H1 (cell line): ENCODE measurements around the gene ATP5F1E. TPM values are rescaled to one million over a fixed set of nuclear protein-coding genes. Genes with fewer than 3 reads are reported as not detected.

Experiments
- CTCF ChIA-PET: fragments of 300-600 bp; sonication (Branson Sonifier 250); formaldehyde crosslinking; loops from one replicate; lab custom pipeline; 2021; ENCODE audit not compliant: partially characterized antibody; lab: Charles Lee
- POLR2A ChIA-PET: fragments of 300-600 bp; sonication (Branson Sonifier 250); formaldehyde crosslinking; loops from one replicate; lab custom pipeline; 2021; ENCODE audit warnings: inconsistent platforms; ENCODE audit not compliant: partially characterized antibody; lab: Charles Lee
- DNase-seq, 2 experiments: peaks; one replicate each; pipeline versions ENCODE4 v3.0.0 to v3.0.0-alpha.2; 2010 to 2022; ENCODE audit warnings: low spot score in 2 of 2, low read depth in 1 of 2, mixed read lengths in 1 of 2
- FAIRE-seq: peaks from 2 replicates; lab custom pipeline; 2011; peaks lifted over from hg19 to GRCh38; lab: Jason Lieb, UNC
- H2AFZ ChIP-seq: 2 replicates; pipeline ENCODE4 v1.8.1; 2012; ENCODE audit warnings: low read length, inconsistent platforms
- H2AK5ac ChIP-seq: 2 replicates; pipeline ENCODE4 v1.6.1; 2013; ENCODE audit warnings: low read depth, low read length
- H2BK120ac ChIP-seq: replicated peaks from 2 replicates; pipeline ENCODE3; 2013; ENCODE audit warnings: low read depth, low read length, inconsistent platforms
- H2BK12ac ChIP-seq: 2 replicates; pipeline ENCODE4 v1.6.1; 2013; ENCODE audit warnings: low read depth, low read length
- H2BK15ac ChIP-seq: 2 replicates; pipeline ENCODE4 v1.6.1; 2013; ENCODE audit warnings: low read length
- H2BK20ac ChIP-seq: 2 replicates; pipeline ENCODE4 v1.6.1; 2013; ENCODE audit warnings: low read length
- H2BK5ac ChIP-seq: 2 replicates; pipeline ENCODE4 v1.6.1; 2013; ENCODE audit warnings: low read depth, low read length
- H3K14ac ChIP-seq: 2 replicates; pipeline ENCODE4 v1.6.1; 2013; ENCODE audit warnings: inconsistent platforms; ENCODE audit not compliant: insufficient read length
- H3K18ac ChIP-seq: 2 replicates; pipeline ENCODE4 v1.6.1; 2013; ENCODE audit warnings: low read length; ENCODE audit errors: extremely low read depth
- H3K23ac ChIP-seq: 2 replicates; pipeline ENCODE4 v1.6.1; 2013; ENCODE audit warnings: inconsistent platforms; ENCODE audit not compliant: insufficient read length
- H3K23me2 ChIP-seq: 2 replicates; pipeline ENCODE4 v1.6.1; 2013; ENCODE audit warnings: low read depth, low read length
- H3K27ac ChIP-seq: 2 replicates; pipeline ENCODE4 v1.6.1; 2011; ENCODE audit warnings: low read depth, low read length, inconsistent platforms
- H3K27me3 ChIP-seq, 4 experiments: replicated peaks in 1 of 4; 1 replicate in 1 of 4; 2 replicates in 3 of 4; pipeline versions ENCODE4 v1.6.1 to v1.8.1; 2011 to 2013; ENCODE audit warnings: low read length in 3 of 4, mild to moderate bottlenecking in 3 of 4, inconsistent platforms in 2 of 4, mixed read lengths in 2 of 4, moderate library complexity in 1 of 4; ENCODE audit not compliant: control insufficient read depth in 3 of 4, insufficient read depth in 3 of 4; ENCODE audit errors: extremely low read depth in 1 of 4
- H3K36me3 ChIP-seq, 4 experiments: 2 replicates each; pipeline versions ENCODE4 v1.6.1 to v1.8.1; 2011 to 2013; ENCODE audit warnings: mild to moderate bottlenecking in 4 of 4, low read length in 3 of 4, moderate library complexity in 2 of 4, control low read depth in 1 of 4, inconsistent platforms in 1 of 4; ENCODE audit not compliant: insufficient read depth in 4 of 4, control insufficient read depth in 2 of 4
- H3K4ac ChIP-seq: replicated peaks from 2 replicates; pipeline ENCODE3; 2013; ENCODE audit warnings: low read length, low read depth, mixed read lengths, inconsistent platforms; ENCODE audit not compliant: insufficient read length
- H3K4me1 ChIP-seq, 4 experiments: replicated peaks in 1 of 4; 1 replicate in 1 of 4; 2 replicates in 3 of 4; pipeline versions ENCODE4 v1.6.1 to v1.8.1; 2011 to 2013; ENCODE audit warnings: low read length in 3 of 4, inconsistent platforms in 2 of 4, mixed read lengths in 1 of 4; ENCODE audit not compliant: insufficient read depth in 4 of 4, control insufficient read depth in 3 of 4
- H3K4me2 ChIP-seq, 2 experiments: 2 replicates each; pipeline versions ENCODE4 v1.6.1 to v1.8.1; 2011 to 2013; ENCODE audit warnings: low read depth in 2 of 2, low read length in 2 of 2, control low read depth in 1 of 2, inconsistent platforms in 1 of 2, mild to moderate bottlenecking in 1 of 2; ENCODE audit not compliant: insufficient read depth in 1 of 2
- H3K4me3 ChIP-seq, 4 experiments: fragments of 200-600, 300-600 bp in 1 of 4; sonication (generic), shearing (Covaris generic), sonication (Bioruptor Twin) in 1 of 4; 2 replicates each; pipeline versions ENCODE4 v1.5.1 to v1.8.1; 2011 to 2016; ENCODE audit warnings: low read length in 4 of 4, low read depth in 3 of 4, control low read depth in 2 of 4, inconsistent platforms in 2 of 4, mild to moderate bottlenecking in 2 of 4, mixed read lengths in 1 of 4, moderate library complexity in 1 of 4; ENCODE audit not compliant: insufficient read depth in 2 of 4; ENCODE audit errors: extremely low read depth in 1 of 4
- H3K56ac ChIP-seq: replicated peaks from 2 replicates; pipeline ENCODE3; 2013; ENCODE audit warnings: low read depth, mild to moderate bottlenecking, mixed read lengths, low read length, inconsistent platforms; ENCODE audit not compliant: insufficient read length
- H3K79me1 ChIP-seq: 2 replicates; pipeline ENCODE4 v1.6.1; 2013; ENCODE audit warnings: low read depth, low read length, control low read depth
- H3K79me2 ChIP-seq, 2 experiments: 2 replicates each; pipeline versions ENCODE4 v1.6.1 to v1.8.1; 2012 to 2013; ENCODE audit warnings: low read length in 2 of 2, mild to moderate bottlenecking in 2 of 2, inconsistent platforms in 1 of 2; ENCODE audit not compliant: insufficient read depth in 2 of 2, control insufficient read depth in 1 of 2
- H3K9ac ChIP-seq, 4 experiments: replicated peaks in 1 of 4; 1 replicate in 1 of 4; 2 replicates in 3 of 4; pipeline versions ENCODE4 v1.6.1 to v1.8.1; 2011 to 2013; ENCODE audit warnings: low read depth in 3 of 4, low read length in 3 of 4, control low read depth in 2 of 4, mild to moderate bottlenecking in 2 of 4, moderate library complexity in 2 of 4, inconsistent platforms in 1 of 4; ENCODE audit errors: extremely low read depth in 1 of 4
- H3K9me3 ChIP-seq, 2 experiments: 2 replicates each; pipeline versions ENCODE4 v1.6.1 to v1.8.1; 2012 to 2013; ENCODE audit warnings: mild to moderate bottlenecking in 2 of 2, moderate library complexity in 2 of 2, control low read depth in 1 of 2, inconsistent platforms in 1 of 2, low read depth in 1 of 2, low read length in 1 of 2, mixed read lengths in 1 of 2; ENCODE audit not compliant: insufficient read depth in 2 of 2
- H4K20me1 ChIP-seq, 2 experiments: replicated peaks in 1 of 2; 2 replicates each; pipeline versions ENCODE3 to v1.8.1; 2011 to 2013; ENCODE audit warnings: inconsistent platforms in 2 of 2, low read length in 2 of 2, mild to moderate bottlenecking in 1 of 2; ENCODE audit not compliant: insufficient read depth in 2 of 2, control insufficient read depth in 1 of 2
- H4K5ac ChIP-seq: 2 replicates; pipeline ENCODE4 v1.6.1; 2013; ENCODE audit warnings: low read length, low read depth, mixed read lengths, inconsistent platforms; ENCODE audit not compliant: insufficient read length
- H4K8ac ChIP-seq: 2 replicates; pipeline ENCODE4 v1.8.0; 2013; ENCODE audit warnings: mild to moderate bottlenecking, moderate library complexity, low read length, inconsistent platforms; ENCODE audit not compliant: insufficient read depth; ENCODE audit errors: extremely low read depth
- H4K91ac ChIP-seq: replicated peaks from 2 replicates; pipeline ENCODE3; 2013; ENCODE audit warnings: low read length, mixed read lengths, inconsistent platforms; ENCODE audit not compliant: insufficient read length
- CTCF ChIP-seq, 3 experiments: IDR thresholded peaks; 1 replicate in 2 of 3; 2 replicates in 1 of 3; pipeline versions ENCODE4 v1.5.1 to v1.6.1; 2011; ENCODE audit warnings: low read length in 3 of 3, mild to moderate bottlenecking in 3 of 3, inconsistent platforms in 2 of 3, low read depth in 1 of 3, moderate library complexity in 1 of 3; ENCODE audit not compliant: insufficient read depth in 1 of 3; ENCODE audit errors: control extremely low read depth in 1 of 3
- RAD21 ChIP-seq, 2 experiments: IDR thresholded peaks in 1 of 2; conservative IDR thresholded peaks in 1 of 2; 2 replicates each; pipeline ENCODE4 v1.6.1; 2011; ENCODE audit warnings: low read depth in 2 of 2, low read length in 2 of 2, improper control_type of control experiment in 1 of 2, inconsistent platforms in 1 of 2, mild to moderate bottlenecking in 1 of 2, moderate library complexity in 1 of 2
- WGBS, 2 experiments: shearing (Covaris generic) in 1 of 2; methylation state at CpG; one replicate each; pipeline versions ENCODE4 v1.1.6 to v1.1.7; 2013 to 2015; ENCODE audit warnings: low lambda C conversion rate in 2 of 2, mixed read lengths in 2 of 2, inconsistent platforms in 1 of 2, low coverage in 1 of 2, missing lambda C conversion rate in 1 of 2; ENCODE audit not compliant: insufficient replicate concordance in 2 of 2, insufficient coverage in 1 of 2, insufficient read length in 1 of 2; ENCODE audit errors: extremely low coverage in 1 of 2, missing lambda C conversion rate in 1 of 2; 5-methylcytosine and 5-hydroxymethylcytosine counted together
- polyA plus RNA-seq, 7 experiments: library from polyadenylated mRNA; depleted of rRNA in 3 of 7; stranded (reverse) in 5 of 7; unstranded in 2 of 7; fragments of >200 nt in 5 of 7; fragments of 200-250 nt in 2 of 7; gene quantifications; 1 replicate in 5 of 7; 2 replicates in 1 of 7; 4 replicates in 1 of 7; pipeline versions ENCODE4 v1.2.1 to v1.2.3, GENCODE V29; 2011 to 2013; ENCODE audit warnings: missing spikeins in 2 of 7, mixed read lengths in 2 of 7
- total RNA-seq: library from RNA; stranded (reverse); fragmentation: NEBNext Ultra II Directional; extraction: Animal tissue kit (Norgen Biotek cat#: 25700); gene quantifications from 2 replicates; pipeline ENCODE4 v1.2.1, GENCODE V29; 2021

Gene ATP5F1E
- total and polyA plus RNA-seq, 2 of the 8 experiments (the other 6 are each of a cell fraction or from before 2014, with no cell fraction given) = 15.7 to 47.8 TPM

GRCh38 chr20:58997141-58997770 is 34.9 kb downstream of the ATP5F1E start:
- no peaks in the 10 kb centered on the region for H3K23me2 ChIP-seq
- no peak overlapping the region for H3K27ac ChIP-seq
- no peaks in the 10 kb centered on the region for H3K79me2 ChIP-seq
- ChIA-PET CTCF (interaction anchor here (0.7 to 2.0 kb wide), 7 partner anchors 9 to 96 kb away, joined by 3 to 6 read pairs (median 3); partner anchors contain the start of gene TUBB1), POLR2A (interaction anchor here (0.7 to 2.6 kb wide), 7 partner anchors 9 to 414 kb away, joined by 3 to 7 read pairs (median 3); no protein-coding TSS in a partner anchor)
- 96% methylated on average over 24 of the region's 24 CpGs; no CpG with 5 or more reads in 1 of the 2 experiments for WGBS, 2 experiments
- H3K9me3 ChIP-seq = no peaks in the 10 kb centered on the region
- no peak overlapping the region for H2AK5ac ChIP-seq
- H4K5ac ChIP-seq = no peak overlapping the region
- no peak overlapping the region for H3K18ac ChIP-seq
- H2BK20ac ChIP-seq = no peak overlapping the region
- H2BK120ac ChIP-seq = no peak overlapping the region
- no peak for TF ChIP-seq RAD21 (IDR thresholded peaks at IDR 0.05 in 1 of 2, conservative IDR thresholded peaks at IDR 0.05 in 1 of 2; ENCODE audit: low read depth in 2 of 2, low read length in 2 of 2)
- TF ChIP-seq CTCF (IDR thresholded peaks at IDR 0.05; ENCODE audit: control extremely low read depth in 1 of 3, insufficient read depth in 1 of 3, low read depth in 1 of 3, low read length in 3 of 3) = peak in 1 of 3 experiments; percentile 7; a peak in 1 of 4 replicates
- no peak for DNase-seq
- no peak overlapping the region for H4K8ac ChIP-seq
- H3K14ac ChIP-seq = no peak overlapping the region
- H3K36me3 ChIP-seq = peaks cover 5 to 40% (median 28%) of the 10 kb centered on the region in 4 experiments; a peak in 7 of 8 replicates
- no peak overlapping the region for H4K91ac ChIP-seq
- no peaks in the 10 kb centered on the region; a peak in 1 of 7 replicates for H3K4me1 ChIP-seq
- H3K4me2 ChIP-seq = no peak overlapping the region
- H3K27me3 ChIP-seq = no peaks in the 10 kb centered on the region
- H3K4me3 ChIP-seq = no peak overlapping the region
- H3K23ac ChIP-seq = no peak overlapping the region
- no peaks in the 10 kb centered on the region for H3K79me1 ChIP-seq
- no peak overlapping the region for H3K9ac ChIP-seq
- H3K4ac ChIP-seq = no peak overlapping the region
- no peak overlapping the region for H2AFZ ChIP-seq
- FAIRE-seq = no peak
- H2BK15ac ChIP-seq = no peak overlapping the region
- no peak overlapping the region for H3K56ac ChIP-seq
- H2BK12ac ChIP-seq = no peak overlapping the region
- peaks cover 0 to 5% of the 10 kb centered on the region in 2 experiments for H4K20me1 ChIP-seq
- no peak overlapping the region for H2BK5ac ChIP-seq
